GDM1 (cell line): ENCODE measurements around the gene CYTH2.
A peak's percentile ranks its signal among the peaks of the same experiment; 100 is the strongest.

ENCODE experiments used
- DNase-seq: peaks from one replicate; lab custom pipeline; 2025; lab: John Stamatoyannopoulos, UW

The CYTH2 gene

GRCh38 chr19:48469289-48469881 is at the start of gene CYTH2:
TSS of gene CYTH2 (plus strand) at chr19:48469369. CDS start at chr19:48469508, 139 bp downstream.
- peak; percentile 48 for DNase-seq

GRCh38 chr19:48421548-48421947 is 47.6 kb upstream of the CYTH2 start:
- no peak for DNase-seq

- peak; percentile 34 for DNase-seq
Observed at GRCh38 chr19:48424694-48425219, 44.4 kb upstream of the CYTH2 start.

- DNase-seq, result no peak
Observed at GRCh38 chr19:48428670-48429069, 40.5 kb upstream of the CYTH2 start.

GRCh38 chr19:48433337-48433736 is 35.8 kb upstream of the CYTH2 start:
- DNase-seq, result no peak

GRCh38 chr19:48436586-48436985 is 32.6 kb upstream of the CYTH2 start:
- no peak for DNase-seq

- DNase-seq, result no peak
Observed at GRCh38 chr19:48441360-48442050, 27.7 kb upstream of the CYTH2 start.

GRCh38 chr19:48442116-48443035 is 26.8 kb upstream of the CYTH2 start:
- DNase-seq, result no peak

- DNase-seq, result no peak
Observed at GRCh38 chr19:48443256-48443655, 25.9 kb upstream of the CYTH2 start.

- no peak for DNase-seq
Observed at GRCh38 chr19:48443731-48444128, 25.4 kb upstream of the CYTH2 start.

GRCh38 chr19:48444129-48444935 is 24.8 kb upstream of the CYTH2 start:
- no peak for DNase-seq

- no peak for DNase-seq
Observed at GRCh38 chr19:48444936-48445200, 24.3 kb upstream of the CYTH2 start.

- DNase-seq, result peak; percentile 51
Observed at GRCh38 chr19:48445256-48445605, 23.9 kb upstream of the CYTH2 start.

GRCh38 chr19:48445606-48446481 is 23.3 kb upstream of the CYTH2 start, which contains the start of gene GRWD1:
TSS of gene GRWD1 (plus strand) at chr19:48445983. CDS start at chr19:48446006, 23 bp downstream.
- DNase-seq, result peak; percentile 92

GRCh38 chr19:48446579-48446978 is 22.6 kb upstream of the CYTH2 start:
- no peak for DNase-seq

GRCh38 chr19:48448563-48448962 is 20.6 kb upstream of the CYTH2 start:
- no peak for DNase-seq

GRCh38 chr19:48450441-48450840 is 18.7 kb upstream of the CYTH2 start:
- no peak for DNase-seq

- no peak for DNase-seq
Observed at GRCh38 chr19:48450863-48451262, 18.3 kb upstream of the CYTH2 start.

- DNase-seq, result no peak
Observed at GRCh38 chr19:48451624-48452023, 17.5 kb upstream of the CYTH2 start.

- DNase-seq, result no peak
Observed at GRCh38 chr19:48452289-48453190, 16.6 kb upstream of the CYTH2 start.
